AG10803 (cell line): ENCODE measurements around the gene COA1.
"Not testable (repeated sequence)": the region's sequence is repeated elsewhere in the genome, so short reads cannot be mapped to it uniquely, and the experiment has no call there.

ENCODE experiments used
- DNase-seq: peaks from one replicate; pipeline ENCODE4 v3.0.0; 2010; ENCODE audit warnings: low read depth
- H3K4me3 ChIP-seq: 2 replicates; pipeline ENCODE4 v1.5.1; 2011; ENCODE audit warnings: mild to moderate bottlenecking, low read length, control low read depth
- CTCF ChIP-seq: conservative IDR thresholded peaks from 2 replicates; pipeline ENCODE4 v1.5.1; 2011; ENCODE audit warnings: mild to moderate bottlenecking, low read length, control low read depth, inconsistent platforms

COA1 gene

GRCh38 chr7:43735403-43735801, 6.1 kb upstream of the COA1 start:
- DNase-seq: no peak
- TF ChIP-seq CTCF: no peak
- H3K4me3 ChIP-seq: no peak overlapping the region

- DNase-seq, H3K4me3 ChIP-seq: not testable (repeated sequence)
Measured at GRCh38 chr7:43734575-43735332, 5.4 kb upstream of the COA1 start.

- not testable (repeated sequence) for H3K4me3 ChIP-seq, DNase-seq
Measured at GRCh38 chr7:43731494-43731893, 2.2 kb upstream of the COA1 start.

- DNase-seq: no peak
- no peak for TF ChIP-seq CTCF
- peak overlapping the region; percentile 84 for H3K4me3 ChIP-seq
Measured at GRCh38 chr7:43729924-43730248, 563 bp upstream of the COA1 start.

- no peak for TF ChIP-seq CTCF
- DNase-seq: no peak
- no peak overlapping the region for H3K4me3 ChIP-seq
Measured at GRCh38 chr7:43727494-43727893, 1.8 kb downstream of the COA1 start.

- no peak for TF ChIP-seq CTCF
- no peak overlapping the region for H3K4me3 ChIP-seq
- no peak for DNase-seq
Measured at GRCh38 chr7:43727003-43727402, 2.3 kb downstream of the COA1 start.

GRCh38 chr7:43726466-43726865, 2.9 kb downstream of the COA1 start:
- peak; percentile 50 for DNase-seq
- no peak for TF ChIP-seq CTCF
- no peak overlapping the region for H3K4me3 ChIP-seq

GRCh38 chr7:43725251-43725650, 4.1 kb downstream of the COA1 start:
- no peak for TF ChIP-seq CTCF
- H3K4me3 ChIP-seq: no peak overlapping the region
- DNase-seq: no peak
